HG02623 (cell line): ENCODE measurements around the gene RABEP2.
A peak's percentile ranks its signal among the peaks of the same experiment; 100 is the strongest.
"Not testable (repeated sequence)": the region's sequence is repeated elsewhere in the genome, so short reads cannot be mapped to it uniquely, and the experiment has no call there.

Source experiments
- ATAC-seq: cut with Tn5 transposase; IDR thresholded peaks from one replicate; pipeline ENCODE4 v1.9.1; 2021; ENCODE audit warnings: moderate library complexity; ENCODE audit not compliant: unreplicated experiment

The RABEP2 gene

GRCh38 chr16:28924762-28925385 lies at the start of gene RABEP2:
Gene RABEP2 (minus strand): TSS chr16:28925238. CDS start chr16:28925163, 75 bp downstream.
- peak; percentile 50 for ATAC-seq

- peak; percentile 81 for ATAC-seq
Measured at GRCh38 chr16:28974437-28975157, 49.6 kb upstream of the RABEP2 start, which contains the start of gene SPNS1. Gene SPNS1 (plus strand): TSS chr16:28974778. CDS start chr16:28975152, 374 bp downstream.

GRCh38 chr16:28974007-28974436 lies 49.0 kb upstream of the RABEP2 start:
- peak; percentile 12 for ATAC-seq

GRCh38 chr16:28969696-28970095 lies 44.7 kb upstream of the RABEP2 start:
- ATAC-seq: not testable (repeated sequence)

- ATAC-seq: no peak
Measured at GRCh38 chr16:28967156-28967555, 42.1 kb upstream of the RABEP2 start.

GRCh38 chr16:28964496-28964895 lies 39.5 kb upstream of the RABEP2 start:
- no peak for ATAC-seq

GRCh38 chr16:28964072-28964471 lies 39.0 kb upstream of the RABEP2 start:
- ATAC-seq: no peak

- ATAC-seq: no peak
Measured at GRCh38 chr16:28958836-28959235, 33.8 kb upstream of the RABEP2 start.

- ATAC-seq: no peak
Measured at GRCh38 chr16:28958216-28958615, 33.2 kb upstream of the RABEP2 start.

- no peak for ATAC-seq
Measured at GRCh38 chr16:28951410-28951943, 26.4 kb upstream of the RABEP2 start.

- peak; percentile 91 for ATAC-seq
Measured at GRCh38 chr16:28950648-28951409, 25.8 kb upstream of the RABEP2 start, which contains the start of gene NFATC2IP. Gene NFATC2IP (plus strand): TSS chr16:28950937. CDS start chr16:28951012, 75 bp downstream.

GRCh38 chr16:28946681-28947080 lies 21.6 kb upstream of the RABEP2 start:
- ATAC-seq: no peak

- ATAC-seq: no peak
Measured at GRCh38 chr16:28943281-28943680, 18.2 kb upstream of the RABEP2 start.

- not testable (repeated sequence) for ATAC-seq
Measured at GRCh38 chr16:28939825-28940224, 14.8 kb upstream of the RABEP2 start.

GRCh38 chr16:28938721-28939120 lies 13.7 kb upstream of the RABEP2 start:
- ATAC-seq: no peak

- ATAC-seq: no peak
Measured at GRCh38 chr16:28937222-28937876, 12.3 kb upstream of the RABEP2 start.

GRCh38 chr16:28936784-28937155 lies 11.7 kb upstream of the RABEP2 start:
- ATAC-seq: no peak

GRCh38 chr16:28935924-28936783 lies 11.1 kb upstream of the RABEP2 start:
- ATAC-seq: peak; percentile 56

GRCh38 chr16:28935346-28935745 lies 10.3 kb upstream of the RABEP2 start:
- no peak for ATAC-seq

GRCh38 chr16:28933171-28933570 lies 8.1 kb upstream of the RABEP2 start:
- ATAC-seq: no peak
